Neutrophil (primary cell): ENCODE results near the gene CAST.

Source experiments
- H3K27ac ChIP-seq: fragments of 200-600 bp; sonication (generic); 2 replicates; pipeline ENCODE4 v1.5.1; 2016; ENCODE audit warnings: mild to moderate bottlenecking, moderate library complexity
- H3K27me3 ChIP-seq: fragments of 200-600 bp; sonication (generic); 2 replicates; pipeline ENCODE4 v1.6.0; 2016; ENCODE audit warnings: mild to moderate bottlenecking
- H3K36me3 ChIP-seq: fragments of 200-600 bp; sonication (generic); 2 replicates; pipeline ENCODE4 v1.5.1; 2017
- H3K4me1 ChIP-seq, 2 experiments: fragments of 200-600 bp in 1 of 2; sonication (generic) in 1 of 2; 1 replicate in 1 of 2; 2 replicates in 1 of 2; pipeline versions ENCODE4 v1.5.1 to v1.6.1; 2013 to 2016; ENCODE audit warnings: low read depth in 1 of 2, low read length in 1 of 2, mild to moderate bottlenecking in 1 of 2, moderate library complexity in 1 of 2; ENCODE audit not compliant: control insufficient read depth in 1 of 2, insufficient read depth in 1 of 2
- H3K4me3 ChIP-seq, 2 experiments: fragments of 200-600 bp in 1 of 2; sonication (generic) in 1 of 2; 1 replicate in 1 of 2; 2 replicates in 1 of 2; pipeline ENCODE4 v1.5.1; 2013 to 2016; ENCODE audit warnings: low read depth in 1 of 2, low read length in 1 of 2, mild to moderate bottlenecking in 1 of 2, moderate library complexity in 1 of 2
- H3K9me3 ChIP-seq: fragments of 200-600 bp; sonication (generic); 2 replicates; pipeline ENCODE4 v1.5.1; 2016
- CTCF ChIP-seq: fragments of 200-600 bp; sonication (generic); IDR thresholded peaks from 2 replicates; pipeline ENCODE4 v1.5.1; 2016; ENCODE audit warnings: antibody characterized with exemption

The CAST gene

GRCh38 chr5:96736937-96737336, 74.8 kb downstream of the CAST start:
- no peaks in the 10 kb centered on the region for H3K9me3 ChIP-seq
- no peaks in the 10 kb centered on the region for H3K27me3 ChIP-seq
- no peak for TF ChIP-seq CTCF
- peaks cover 64% of the 10 kb centered on the region for H3K36me3 ChIP-seq
- H3K4me1 ChIP-seq = peaks cover 16 to 21% of the 10 kb centered on the region in 2 experiments
- no peak overlapping the region for H3K4me3 ChIP-seq
- no peak overlapping the region for H3K27ac ChIP-seq

GRCh38 chr5:96741106-96741505, 78.9 kb downstream of the CAST start:
- H3K4me3 ChIP-seq = no peak overlapping the region
- H3K27me3 ChIP-seq = no peaks in the 10 kb centered on the region
- H3K27ac ChIP-seq = peak overlapping the region; percentile 80
- peaks cover 27 to 30% of the 10 kb centered on the region in 2 experiments for H3K4me1 ChIP-seq
- no peaks in the 10 kb centered on the region for H3K9me3 ChIP-seq
- H3K36me3 ChIP-seq = peaks cover 86% of the 10 kb centered on the region
- TF ChIP-seq CTCF = no peak

GRCh38 chr5:96741891-96742309, 79.7 kb downstream of the CAST start:
- no peak for TF ChIP-seq CTCF
- Histone ChIP-seq H3K9me3 (no peaks in the 10 kb centered on the region), H3K27me3 (no peaks in the 10 kb centered on the region), H3K27ac (peak overlapping the region; percentile 80), H3K4me3 (no peak overlapping the region), H3K36me3 (peaks cover 86% of the 10 kb centered on the region), H3K4me1 (peaks cover 27 to 30% of the 10 kb centered on the region in 2 experiments)

- no peak overlapping the region for H3K4me3 ChIP-seq
- peak overlapping the region; percentile 80 for H3K27ac ChIP-seq
- TF ChIP-seq CTCF = no peak
- peaks cover 90% of the 10 kb centered on the region for H3K36me3 ChIP-seq
- H3K27me3 ChIP-seq = no peaks in the 10 kb centered on the region
- H3K9me3 ChIP-seq = no peaks in the 10 kb centered on the region
- peaks cover 27 to 30% of the 10 kb centered on the region in 2 experiments for H3K4me1 ChIP-seq
Observed at GRCh38 chr5:96742538-96742937, 80.4 kb downstream of the CAST start.

- H3K36me3 ChIP-seq = peaks cover 90% of the 10 kb centered on the region
- TF ChIP-seq CTCF = no peak
Observed at GRCh38 chr5:96743065-96743768, 81.0 kb downstream of the CAST start.

More at GRCh38 chr5:96743065-96743768, 81.0 kb downstream of the CAST start:
- Histone ChIP-seq H3K4me3 (no peak overlapping the region), H3K27me3 (no peaks in the 10 kb centered on the region), H3K4me1 (peaks cover 27 to 30% of the 10 kb centered on the region in 2 experiments), H3K27ac (peak overlapping the region; percentile 80), H3K9me3 (no peaks in the 10 kb centered on the region)
